ENCODE data around the gene STK38L.

STK38L gene

GRCh38 chr12:27309293-27309994 is 65.4 kb downstream of the STK38L start:
- no peak overlapping the region for H3K4me3 ChIP-seq (replicated peaks; ENCODE audit: insufficient read depth, low read length)
- no peak overlapping the region for H3K27ac ChIP-seq (replicated peaks)
- TF ChIP-seq POLR2AphosphoS5 (IDR thresholded peaks at IDR 0.05; ENCODE audit: low read depth) (no peak), REST (IDR thresholded peaks at IDR 0.05; ENCODE audit: insufficient replicate concordance, low read depth) (no peak), GABPA (IDR thresholded peaks at IDR 0.05; ENCODE audit: low read depth) (no peak), CTCF (IDR thresholded peaks at IDR 0.05; ENCODE audit: insufficient read depth, low read length) (no peak), SPI1 (IDR thresholded peaks at IDR 0.05; ENCODE audit: borderline replicate concordance, low read depth) (no peak)
- no peaks in the 10 kb centered on the region for H3K27me3 ChIP-seq (ENCODE audit: insufficient read depth, poor library complexity, severe bottlenecking)
- DNase-seq (ENCODE audit: low read depth in 1 of 2, low spot score in 1 of 2): no peak

GRCh38 chr12:27309995-27310315 is 65.9 kb downstream of the STK38L start:
- DNase-seq (ENCODE audit: low read depth in 1 of 2, low spot score in 1 of 2): no peak
- TF ChIP-seq CTCF (IDR thresholded peaks at IDR 0.05; ENCODE audit: insufficient read depth, low read length) (no peak), REST (IDR thresholded peaks at IDR 0.05; ENCODE audit: insufficient replicate concordance, low read depth) (no peak), POLR2AphosphoS5 (IDR thresholded peaks at IDR 0.05; ENCODE audit: low read depth) (no peak), GABPA (IDR thresholded peaks at IDR 0.05; ENCODE audit: low read depth) (no peak)
- no peak overlapping the region for H3K27ac ChIP-seq (replicated peaks)
- no peaks in the 10 kb centered on the region for H3K27me3 ChIP-seq (ENCODE audit: insufficient read depth, poor library complexity, severe bottlenecking)
- no peak overlapping the region for H3K4me3 ChIP-seq (replicated peaks; ENCODE audit: insufficient read depth, low read length)

GRCh38 chr12:27316947-27317346 is 72.9 kb downstream of the STK38L start:
- DNase-seq (ENCODE audit: low read depth in 1 of 2, low spot score in 1 of 2): no peak
- Histone ChIP-seq H3K27ac (replicated peaks) (no peak overlapping the region), H3K27me3 (ENCODE audit: insufficient read depth, poor library complexity, severe bottlenecking) (no peaks in the 10 kb centered on the region), H3K4me3 (replicated peaks; ENCODE audit: insufficient read depth, low read length) (no peak overlapping the region)
- no peak for TF ChIP-seq SPI1 (IDR thresholded peaks at IDR 0.05; ENCODE audit: borderline replicate concordance, low read depth)
- no peak for TF ChIP-seq REST (IDR thresholded peaks at IDR 0.05; ENCODE audit: insufficient replicate concordance, low read depth)
- no peak for TF ChIP-seq GABPA (IDR thresholded peaks at IDR 0.05; ENCODE audit: low read depth)
- TF ChIP-seq CTCF (IDR thresholded peaks at IDR 0.05; ENCODE audit: insufficient read depth, low read length): no peak
- no peak for TF ChIP-seq POLR2AphosphoS5 (IDR thresholded peaks at IDR 0.05; ENCODE audit: low read depth)
